NCI-H1417 treated with DMSO at 0.1 percent for 48 hours (cell line): ENCODE results near the gene AFM.
"Not testable (repeated sequence)": the region's sequence is repeated elsewhere in the genome, so short reads cannot be mapped to it uniquely, and the experiment has no call there.

ENCODE experiments used
- DNase-seq: peaks from one replicate; lab custom pipeline; 2025; lab: John Stamatoyannopoulos, UW

The AFM gene

DNA sequence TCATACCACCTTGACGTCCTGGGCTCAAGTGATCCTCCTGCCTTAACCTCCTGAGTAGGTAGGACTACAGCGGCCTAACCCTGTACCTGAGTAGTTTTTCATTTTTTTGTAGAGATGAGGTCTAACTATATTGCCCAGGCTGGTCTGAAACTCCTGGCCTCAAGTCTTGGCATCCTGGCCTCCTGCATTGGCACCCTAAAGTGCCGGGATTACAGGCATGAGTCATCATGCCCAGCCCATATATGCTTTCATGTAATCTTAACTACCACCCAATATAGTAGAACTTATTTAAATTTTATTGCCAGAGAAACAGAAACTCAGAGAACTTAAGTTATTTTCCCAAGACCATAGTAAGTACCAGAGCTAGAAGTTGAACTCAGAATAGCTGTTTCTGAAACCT is 27.1 kb downstream of the AFM start:
- DNase-seq: no peak

DNA sequence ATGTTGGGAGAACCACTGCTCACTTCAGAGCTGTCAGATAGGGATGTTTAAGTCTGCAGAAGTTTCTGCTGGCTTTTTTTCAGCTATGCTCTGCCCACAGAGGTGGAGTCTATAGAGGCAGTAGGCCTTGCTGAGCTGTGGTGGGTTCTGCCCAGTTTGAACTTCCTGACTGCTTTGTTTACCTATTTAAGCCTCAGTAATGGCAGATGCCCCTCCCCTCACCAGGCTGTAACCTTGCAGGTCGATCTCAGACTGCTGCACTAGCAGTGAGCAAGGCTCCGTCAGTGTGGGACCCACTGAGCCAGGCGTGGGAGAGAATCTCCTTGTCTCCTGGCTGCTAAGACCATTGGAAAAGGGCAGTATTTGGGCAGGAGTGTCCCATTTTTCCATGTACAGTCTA is 36.8 kb downstream of the AFM start:
- DNase-seq: no peak

DNA sequence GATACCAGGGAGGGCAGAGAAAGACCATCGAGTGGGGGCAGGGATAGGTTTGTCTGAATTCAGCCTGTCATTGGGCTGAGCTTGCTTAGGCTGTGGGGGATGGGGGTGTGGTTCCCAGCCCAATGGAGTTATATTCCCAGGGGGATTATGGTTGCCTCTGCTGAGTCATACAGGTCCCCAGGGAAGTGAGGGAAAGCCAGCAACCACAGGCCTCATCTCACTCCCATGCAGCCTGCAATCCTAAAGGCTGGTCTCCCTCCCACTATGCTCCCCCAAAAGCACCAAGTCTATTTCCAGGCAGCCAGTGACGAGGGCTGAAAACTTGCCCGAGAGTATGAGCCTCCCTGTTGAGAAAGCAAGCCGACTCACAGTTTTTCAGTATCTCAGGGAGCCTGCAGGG is 39.3 kb downstream of the AFM start:
- DNase-seq: no peak

DNA sequence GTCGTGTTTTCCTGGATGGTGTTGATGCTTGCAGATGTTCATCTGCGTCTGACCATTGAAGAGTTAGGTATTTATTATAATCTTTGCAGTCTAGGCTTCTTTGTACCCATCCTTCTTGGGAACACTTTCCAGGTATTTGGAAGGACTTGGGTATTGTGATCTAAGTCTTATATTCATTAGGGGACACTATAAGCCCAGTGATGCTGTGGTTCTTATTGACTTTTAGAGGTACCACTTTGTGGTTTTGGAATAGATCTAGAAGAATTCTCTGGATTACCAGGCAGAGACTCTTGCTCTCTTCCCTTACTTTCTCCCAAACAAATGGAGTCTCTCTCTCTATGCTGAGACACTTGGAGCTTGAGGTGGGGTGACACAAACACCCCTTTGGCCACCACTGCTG is 41.6 kb downstream of the AFM start:
- no peak for DNase-seq

DNA sequence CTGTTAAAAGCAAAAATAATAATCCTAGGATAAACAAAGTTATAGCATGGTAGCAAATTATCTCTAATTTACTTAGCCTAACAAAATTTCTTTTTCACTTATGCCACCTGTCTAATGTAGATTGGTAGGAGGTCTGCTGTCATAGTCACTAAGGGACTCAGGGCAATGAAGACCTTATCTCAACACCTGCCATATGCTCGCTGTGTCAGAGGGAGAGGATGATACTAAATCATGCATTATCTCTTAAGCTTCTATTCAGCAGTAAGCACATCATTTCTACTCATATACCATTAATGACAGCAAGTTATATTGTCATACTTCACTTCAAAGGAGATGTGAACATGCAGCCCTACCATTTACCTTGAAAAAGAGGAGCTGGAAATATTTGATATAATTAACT is 44.1 kb downstream of the AFM start:
- DNase-seq: no peak

DNA sequence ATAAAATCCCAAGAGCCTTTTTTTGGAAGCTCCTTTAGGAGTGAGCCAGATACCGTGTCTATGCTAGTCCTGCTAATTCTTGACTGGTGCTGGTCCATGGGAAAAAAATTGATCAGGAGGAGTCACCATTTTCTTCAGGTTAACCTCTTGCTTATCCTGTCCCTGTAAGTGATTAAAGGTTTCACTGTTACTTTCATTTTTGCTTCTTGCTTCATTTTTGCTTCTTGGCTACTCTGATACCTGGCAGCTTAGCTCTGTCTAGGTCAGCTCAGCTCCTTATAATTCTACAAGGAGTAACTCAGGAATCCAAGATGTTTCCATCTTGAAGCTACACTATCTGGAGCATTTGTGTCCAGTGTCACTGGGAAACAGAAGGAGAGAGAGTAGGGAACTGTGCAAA is 45.7 kb downstream of the AFM start:
- no peak for DNase-seq

DNA sequence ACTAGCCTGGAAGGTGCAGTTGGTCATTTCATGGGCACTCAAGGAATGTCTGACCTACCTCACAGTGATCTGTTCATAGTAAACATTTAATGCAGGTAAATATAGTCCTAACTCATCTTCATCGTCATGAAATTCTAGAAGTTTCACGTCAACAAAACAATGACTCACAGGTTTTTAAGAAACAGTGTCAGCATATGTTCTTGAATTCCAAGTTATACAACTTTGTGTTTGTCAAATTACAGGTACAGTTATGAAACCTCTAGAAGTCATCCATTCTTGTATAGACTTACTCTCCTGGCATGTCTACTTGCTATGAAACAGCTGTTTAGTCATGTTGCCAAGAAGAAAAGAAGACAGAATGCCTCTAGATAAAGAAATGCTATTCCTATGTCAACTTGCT is 46.6 kb downstream of the AFM start:
- no peak for DNase-seq

DNA sequence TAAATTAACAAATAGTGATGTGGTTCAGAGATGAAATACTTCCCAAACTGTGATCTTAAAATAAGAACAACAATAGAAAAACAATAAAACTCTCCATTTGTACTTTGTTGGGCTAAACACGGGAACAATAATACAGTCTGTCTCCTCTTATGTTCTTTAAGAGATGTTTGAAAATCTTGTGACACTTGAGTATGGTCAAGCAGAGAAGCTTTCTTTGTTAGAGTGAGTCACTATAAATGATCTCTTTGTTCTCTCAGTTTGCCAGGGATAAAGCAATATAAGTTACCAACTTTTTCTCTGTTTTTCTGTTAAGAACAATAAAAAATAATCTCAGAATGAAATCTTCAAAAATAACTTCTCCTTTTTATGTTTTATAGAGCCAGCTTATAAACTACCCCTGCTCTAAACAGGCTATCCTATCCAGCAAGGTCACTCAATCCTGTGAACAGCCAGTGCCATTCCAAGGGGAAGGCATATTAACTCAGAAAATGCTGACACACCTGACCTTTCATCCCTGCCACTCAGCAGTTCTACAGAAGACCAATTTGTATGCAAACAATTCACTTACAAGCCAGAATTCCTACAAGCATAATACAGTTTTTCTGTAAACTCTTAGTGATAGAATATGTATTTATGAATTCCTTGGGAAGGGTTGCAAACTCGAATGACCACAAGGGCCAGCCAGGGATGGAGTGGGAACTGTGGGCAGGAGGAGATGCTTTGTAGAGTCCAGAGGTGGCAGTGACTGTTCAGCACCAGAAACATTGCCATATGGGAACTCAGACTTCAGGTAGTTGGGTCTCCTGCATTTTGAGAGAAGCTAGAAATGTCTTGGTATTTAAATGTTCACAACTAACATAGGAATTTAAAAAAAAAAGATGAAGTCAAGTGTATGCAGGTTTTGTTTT is 52.2 kb downstream of the AFM start:
- DNase-seq: no peak

DNA sequence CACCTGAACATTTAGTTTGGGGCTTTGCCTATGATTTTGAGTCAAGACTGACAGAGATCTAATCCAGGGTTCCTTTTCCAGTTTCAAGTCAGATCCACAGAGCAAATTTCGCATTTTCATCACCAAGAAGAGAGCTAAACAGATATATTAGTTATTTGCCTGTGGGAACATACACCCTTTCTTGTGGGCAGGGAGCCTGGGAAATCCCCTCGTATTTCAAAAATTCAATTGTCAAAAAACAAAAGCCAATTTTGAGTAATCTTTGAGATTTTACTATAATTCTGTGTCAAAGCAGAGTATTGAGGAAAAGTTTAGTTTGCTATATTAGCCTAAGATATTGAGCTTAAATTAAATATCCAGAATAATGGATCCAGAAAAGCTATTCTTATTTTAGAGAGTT is 56.6 kb downstream of the AFM start:
- no peak for DNase-seq

DNA sequence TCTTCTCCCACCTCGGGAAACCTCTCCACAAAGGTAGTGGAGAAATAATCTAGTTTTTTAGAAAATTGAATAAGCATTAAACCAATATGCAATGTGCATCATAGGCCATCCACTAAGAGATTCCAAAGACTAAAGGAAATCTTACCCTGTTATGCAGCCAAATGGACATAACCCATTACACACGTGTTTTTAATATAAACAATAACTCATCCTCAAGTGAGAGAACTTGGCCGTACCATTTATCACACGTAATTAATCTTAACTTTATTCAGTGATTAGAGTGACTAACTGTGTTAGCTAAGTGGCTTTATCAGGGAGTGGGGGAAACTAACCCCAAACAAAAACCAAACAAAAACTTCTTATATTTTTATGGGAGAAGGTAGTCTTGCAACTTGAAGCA is 57.8 kb downstream of the AFM start:
- DNase-seq: no peak

DNA sequence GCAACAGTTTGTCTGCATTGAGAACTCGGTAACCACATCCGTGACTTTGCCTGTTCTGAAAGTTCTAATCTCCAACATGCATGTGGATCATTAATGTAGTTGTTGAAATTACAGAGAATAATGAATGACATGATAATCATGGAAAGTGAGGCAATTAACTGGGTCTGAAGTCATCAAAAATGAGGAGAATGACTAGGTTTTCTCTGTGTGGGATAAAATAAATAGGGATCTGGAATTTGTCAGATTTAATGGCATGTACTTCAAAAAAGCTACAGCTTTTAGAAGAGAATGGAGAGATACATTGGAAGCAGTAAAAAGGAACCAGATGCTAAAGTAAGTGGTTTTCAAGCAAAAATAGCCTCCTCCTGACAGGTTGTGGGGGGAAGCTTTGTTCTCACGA is 59.3 kb downstream of the AFM start:
- no peak for DNase-seq

DNA sequence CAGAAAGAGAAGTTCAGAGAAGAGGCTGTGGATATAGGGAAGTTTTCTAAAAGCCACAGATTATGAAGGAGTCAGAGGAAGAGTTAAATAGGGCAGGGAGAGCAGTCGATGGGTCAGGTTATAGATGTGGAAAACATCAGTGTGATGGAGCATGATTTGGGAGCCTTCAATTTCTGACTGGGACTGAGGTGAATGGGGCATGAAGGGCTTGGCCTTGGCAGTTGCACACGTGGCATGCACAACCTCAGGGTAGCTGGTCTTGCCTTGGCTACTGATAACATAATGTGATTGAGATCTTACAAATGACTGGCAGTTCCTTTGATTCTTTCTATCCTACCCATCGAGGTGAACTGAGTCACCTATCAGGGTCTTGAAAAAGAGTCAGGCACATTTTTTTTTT is 59.7 kb downstream of the AFM start:
- no peak for DNase-seq

DNA sequence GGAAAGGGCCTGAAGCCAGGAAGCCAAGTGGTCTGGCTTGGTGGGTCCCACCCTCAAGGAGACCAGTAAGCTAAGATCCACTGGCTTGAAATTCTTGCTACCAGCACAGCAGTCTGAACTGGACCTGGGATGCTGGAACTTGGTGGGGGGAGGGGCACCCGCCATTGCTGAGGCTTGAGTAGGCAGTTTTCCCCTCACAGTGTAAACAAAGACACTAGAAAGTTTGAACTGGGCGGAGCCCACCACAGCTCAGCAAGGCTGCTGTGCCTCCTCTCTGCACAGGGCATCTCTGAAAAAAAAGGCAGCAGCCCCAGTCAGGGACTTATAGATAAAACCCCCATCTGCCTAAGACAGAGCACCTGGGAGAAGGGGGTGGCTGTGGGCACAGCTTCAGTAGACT is 63.1 kb downstream of the AFM start:
- no peak for DNase-seq

DNA sequence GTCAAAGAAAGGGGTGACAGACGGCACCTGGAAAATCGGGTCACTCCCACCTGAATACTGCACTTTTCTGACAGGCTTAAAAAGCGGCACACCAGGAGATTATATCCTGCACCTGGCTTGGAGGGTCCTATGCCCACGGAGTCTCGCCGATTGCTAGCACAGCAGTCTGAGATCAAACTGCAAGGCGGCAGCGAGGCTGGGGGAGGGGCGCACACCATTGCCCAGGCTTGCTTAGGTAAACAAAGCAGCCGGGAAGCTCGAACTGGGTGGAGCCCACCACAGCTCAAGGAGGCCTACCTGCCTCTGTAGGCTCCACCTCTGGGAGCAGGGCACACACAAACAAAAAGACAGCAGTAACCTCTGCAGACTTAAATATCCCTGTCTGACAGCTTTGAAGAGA is 69.3 kb downstream of the AFM start:
- not testable (repeated sequence) for DNase-seq
